Left ventricle myocardium superior (tissue), 1 donor: ENCODE measurements around the gene MAPK11. TPM values are rescaled to one million over a fixed set of nuclear protein-coding genes. Genes with fewer than 3 reads are reported as not detected.
"Not testable (repeated sequence)": the region's sequence is repeated elsewhere in the genome, so short reads cannot be mapped to it uniquely, and the experiment has no call there.

Experiments
- ATAC-seq: fragments of 200-7000 bp; cut with Tn5 transposase; one replicate; pipeline ENCODE4 v1.9.1; 2020; ENCODE audit warnings: mild to moderate bottlenecking, moderate library complexity
- DNase-seq: peaks from one replicate; pipeline ENCODE4 v3.0.0-alpha.2; 2020
- intact Hi-C: fragments of 100-400 bp; cut with micrococcal nuclease; formaldehyde crosslinking; loops from one replicate; pipeline ENCODE4 v1.11.0; 2022
- total RNA-seq: library from RNA; stranded (reverse); fragmentation: NEBNext Ultra II Directional; extraction: Animal tissue kit (Norgen Biotek cat#: 25700); gene quantifications from one replicate; pipeline ENCODE4 v1.2.1, GENCODE V29; 2021
- donor health status: DM: no; HTN: yes; CAD: no; lungs with severe emphysema.

The MAPK11 gene
- total RNA-seq, 1 donor from 2014 or later, result 9.1 TPM

- intact Hi-C loops, result no loop called here
- ATAC-seq (peak; percentile 37), DNase-seq (no peak)
These were observed 12.4 kb upstream of the MAPK11 start for GRCh38 chr22:50282361-50283155.

- ATAC-seq, result peak; percentile 74
- DNase-seq, result peak; percentile 78
- intact Hi-C loops, result no loop called here
These were observed 11.8 kb upstream of the MAPK11 start for GRCh38 chr22:50281957-50282356.

- DNase-seq (no peak), ATAC-seq (no peak)
- intact Hi-C loops, result no loop called here
These were observed 11.2 kb upstream of the MAPK11 start for GRCh38 chr22:50281384-50281760.

- ATAC-seq, result no peak
These were observed 10.7 kb upstream of the MAPK11 start for GRCh38 chr22:50280708-50281383.

GRCh38 chr22:50280022-50280707 is 10.0 kb upstream of the MAPK11 start:
- ATAC-seq (no peak), DNase-seq (no peak)
- intact Hi-C loops, result no loop called here

More at GRCh38 chr22:50280708-50281383, 10.7 kb upstream of the MAPK11 start:
- intact Hi-C loops, result no loop called here
- DNase-seq, result no peak

- intact Hi-C loops, result loop anchor here (10.0 kb wide), 1 partner anchor 46 kb away; the partner anchor contains the start of gene DENND6B
- ATAC-seq (no peak), DNase-seq (no peak)
These were observed 8.9 kb upstream of the MAPK11 start for GRCh38 chr22:50278956-50279619.

- ATAC-seq, result no peak
- DNase-seq, result no peak
- intact Hi-C loops, result loop anchor here (10.0 kb wide), 1 partner anchor 46 kb away; the partner anchor contains the start of gene DENND6B
These were observed 8.3 kb upstream of the MAPK11 start for GRCh38 chr22:50278461-50278860.

- ATAC-seq, result no peak
- intact Hi-C loops, result loop anchor here (10.0 kb wide), 1 partner anchor 47 kb away; the partner anchor contains the start of gene DENND6B
- DNase-seq, result no peak
These were observed 7.6 kb upstream of the MAPK11 start for GRCh38 chr22:50277761-50278160.

GRCh38 chr22:50276143-50276542 is 6.0 kb upstream of the MAPK11 start:
- ATAC-seq (peak; percentile 87), DNase-seq (peak; percentile 82)
- intact Hi-C loops, result loop anchor here (10.0 kb wide), 1 partner anchor 49 kb away; the partner anchor contains the start of gene DENND6B

GRCh38 chr22:50275181-50276055 is 5.2 kb upstream of the MAPK11 start:
- intact Hi-C loops, result loop anchor here (10.0 kb wide), 1 partner anchor 49 kb away; the partner anchor contains the start of gene DENND6B
- DNase-seq (no peak), ATAC-seq (no peak)

- intact Hi-C loops, result loop anchor here (10.0 kb wide), 1 partner anchor 50 kb away; the partner anchor contains the start of gene DENND6B
- DNase-seq (no peak), ATAC-seq (no peak)
These were observed 4.6 kb upstream of the MAPK11 start for GRCh38 chr22:50274771-50275170.

- ATAC-seq, result peak; percentile 36
- peak; percentile 74 for DNase-seq
- intact Hi-C loops, result loop anchor here (10.0 kb wide), 1 partner anchor 50 kb away; the partner anchor contains the start of gene DENND6B
These were observed 4.1 kb upstream of the MAPK11 start for GRCh38 chr22:50274311-50274710.

- not testable (repeated sequence) for ATAC-seq, DNase-seq
- intact Hi-C loops, result loop anchor here (10.0 kb wide), 1 partner anchor 51 kb away; the partner anchor contains the start of gene DENND6B
These were observed 3.6 kb upstream of the MAPK11 start for GRCh38 chr22:50273781-50274180.

- ATAC-seq, DNase-seq: not testable (repeated sequence)
- intact Hi-C loops, result loop anchor here (10.0 kb wide), 1 partner anchor 51 kb away; the partner anchor contains the start of gene DENND6B
These were observed 3.2 kb upstream of the MAPK11 start for GRCh38 chr22:50273352-50273751.

GRCh38 chr22:50272044-50272802 is 2.0 kb upstream of the MAPK11 start:
- DNase-seq (no peak), ATAC-seq (no peak)
- intact Hi-C loops, result loop anchor here (10.0 kb wide), 1 partner anchor 53 kb away; the partner anchor contains the start of gene DENND6B

- DNase-seq (peak; percentile 83), ATAC-seq (peak; percentile 33)
- intact Hi-C loops, result loop anchor here (10.0 kb wide), 1 partner anchor 53 kb away; the partner anchor contains the start of gene DENND6B
These were observed 1.4 kb upstream of the MAPK11 start for GRCh38 chr22:50271519-50271970.
